ENCODE data around the gene USP32.

USP32 gene

GRCh38 chr17:60170835-60171752 lies 220.8 kb downstream of the USP32 start:
- TF ChIP-seq EZH2phosphoT487 (IDR thresholded peaks at IDR 0.05; ENCODE audit: borderline replicate concordance) (no peak), CTCF (conservative IDR thresholded peaks at IDR 0.05; ENCODE audit: low read length) (no peak)
- Histone ChIP-seq H4K20me1 (ENCODE audit: insufficient read depth, low read length, poor library complexity, severe bottlenecking) (no peaks in the 10 kb centered on the region), H3K4me1 (ENCODE audit: insufficient read depth, low read length, poor library complexity, severe bottlenecking) (peaks cover 13% of the 10 kb centered on the region), H3K4me3 (ENCODE audit: low read length, poor library complexity, severe bottlenecking) (no peak overlapping the region), H3K27me3 (ENCODE audit: insufficient read depth, low read length, poor library complexity, severe bottlenecking) (no peaks in the 10 kb centered on the region), H3K36me3 (ENCODE audit: insufficient read depth, low read length) (no peaks in the 10 kb centered on the region), H3K9me3 (ENCODE audit: insufficient read depth, low read depth, low read length) (no peaks in the 10 kb centered on the region), H2AFZ (ENCODE audit: low read length) (peak overlapping the region; percentile 51; the same call in 1 of the 2 replicates), H3K9ac (ENCODE audit: low read depth, low read length, poor library complexity, severe bottlenecking) (no peak overlapping the region), H3K9me2 (replicated peaks; ENCODE audit: low read depth, low read length) (no peaks in the 10 kb centered on the region), H3F3A (ENCODE audit: low read depth) (peaks cover 3% of the 10 kb centered on the region; the same call in 1 of the 2 replicates), H3K79me2 (ENCODE audit: insufficient read depth, low read length) (no peaks in the 10 kb centered on the region), H3K4me2 (ENCODE audit: low read depth, low read length, poor library complexity, severe bottlenecking) (peak overlapping the region; percentile 31)

- Histone ChIP-seq H3K4me1 (ENCODE audit: insufficient read depth, low read length, poor library complexity, severe bottlenecking) (peaks cover 22% of the 10 kb centered on the region), H3K27me3 (ENCODE audit: insufficient read depth, low read length, poor library complexity, severe bottlenecking) (no peaks in the 10 kb centered on the region), H3K9me3 (ENCODE audit: insufficient read depth, low read depth, low read length) (no peaks in the 10 kb centered on the region), H3K36me3 (ENCODE audit: insufficient read depth, low read length) (no peaks in the 10 kb centered on the region), H3F3A (ENCODE audit: low read depth) (peaks cover 4% of the 10 kb centered on the region; the same call in 1 of the 2 replicates), H3K9ac (ENCODE audit: low read depth, low read length, poor library complexity, severe bottlenecking) (no peak overlapping the region), H2AFZ (ENCODE audit: low read length) (peak overlapping the region; percentile 51; the same call in 1 of the 2 replicates), H3K4me2 (ENCODE audit: low read depth, low read length, poor library complexity, severe bottlenecking) (peak overlapping the region; percentile 31), H3K79me2 (ENCODE audit: insufficient read depth, low read length) (no peaks in the 10 kb centered on the region), H4K20me1 (ENCODE audit: insufficient read depth, low read length, poor library complexity, severe bottlenecking) (no peaks in the 10 kb centered on the region), H3K4me3 (ENCODE audit: low read length, poor library complexity, severe bottlenecking) (no peak overlapping the region), H3K9me2 (replicated peaks; ENCODE audit: low read depth, low read length) (no peaks in the 10 kb centered on the region)
- TF ChIP-seq EZH2phosphoT487 (IDR thresholded peaks at IDR 0.05; ENCODE audit: borderline replicate concordance) (no peak), CTCF (conservative IDR thresholded peaks at IDR 0.05; ENCODE audit: low read length) (no peak)
Observed at GRCh38 chr17:60169921-60170817, 221.8 kb downstream of the USP32 start.

GRCh38 chr17:60168654-60169053 lies 223.3 kb downstream of the USP32 start:
- TF ChIP-seq EZH2phosphoT487 (IDR thresholded peaks at IDR 0.05; ENCODE audit: borderline replicate concordance) (no peak), CTCF (conservative IDR thresholded peaks at IDR 0.05; ENCODE audit: low read length) (no peak)
- no peak overlapping the region for H3K4me2 ChIP-seq (ENCODE audit: low read depth, low read length, poor library complexity, severe bottlenecking)

More at GRCh38 chr17:60168654-60169053, 223.3 kb downstream of the USP32 start:
- Histone ChIP-seq H3K4me1 (ENCODE audit: insufficient read depth, low read length, poor library complexity, severe bottlenecking) (peaks cover 24% of the 10 kb centered on the region), H3K9ac (ENCODE audit: low read depth, low read length, poor library complexity, severe bottlenecking) (no peak overlapping the region), H3K27me3 (ENCODE audit: insufficient read depth, low read length, poor library complexity, severe bottlenecking) (no peaks in the 10 kb centered on the region), H2AFZ (ENCODE audit: low read length) (no peak overlapping the region), H3F3A (ENCODE audit: low read depth) (peaks cover 4% of the 10 kb centered on the region; the same call in 1 of the 2 replicates), H3K9me3 (ENCODE audit: insufficient read depth, low read depth, low read length) (no peaks in the 10 kb centered on the region), H3K79me2 (ENCODE audit: insufficient read depth, low read length) (no peaks in the 10 kb centered on the region), H4K20me1 (ENCODE audit: insufficient read depth, low read length, poor library complexity, severe bottlenecking) (no peaks in the 10 kb centered on the region), H3K36me3 (ENCODE audit: insufficient read depth, low read length) (no peaks in the 10 kb centered on the region), H3K4me3 (ENCODE audit: low read length, poor library complexity, severe bottlenecking) (no peak overlapping the region), H3K9me2 (replicated peaks; ENCODE audit: low read depth, low read length) (no peaks in the 10 kb centered on the region)

All from Loucy (cell line).